RWPE2 (cell line): Measurements from ENCODE around the gene RNF213.
A peak's percentile ranks its signal among the peaks of the same experiment; 100 is the strongest.

Experiments
- ATAC-seq: fragments of 200-7000 bp; cut with Tn5 transposase; 3 replicates; pipeline ENCODE4 v1.9.1; 2021; ENCODE audit warnings: low read depth
- DNase-seq: peaks from one replicate; pipeline ENCODE4 v3.0.0-alpha.2; 2020; ENCODE audit warnings: low spot score
- H3K27ac ChIP-seq: fragments of 450-650 bp; 2 replicates; pipeline ENCODE4 v1.5.1; 2017; ENCODE audit warnings: mild to moderate bottlenecking; ENCODE audit not compliant: poor library complexity, severe bottlenecking
- H3K27me3 ChIP-seq: fragments of 250-450 bp; sonication (Bioruptor Pico); 2 replicates; pipeline ENCODE4 v1.5.1; 2021; ENCODE audit warnings: mild to moderate bottlenecking, moderate library complexity; ENCODE audit not compliant: insufficient read depth, poor library complexity, severe bottlenecking
- H3K36me3 ChIP-seq: fragments of 250-450 bp; sonication (Bioruptor Pico); 2 replicates; pipeline ENCODE4 v1.5.1; 2020; ENCODE audit warnings: low read depth, mild to moderate bottlenecking, moderate library complexity
- H3K4me1 ChIP-seq: fragments of 250-450 bp; sonication (Bioruptor Pico); 2 replicates; pipeline ENCODE4 v1.5.1; 2021; ENCODE audit warnings: mild to moderate bottlenecking, moderate library complexity; ENCODE audit not compliant: insufficient read depth, poor library complexity, severe bottlenecking
- H3K4me3 ChIP-seq: fragments of 250-450 bp; sonication (Bioruptor Pico); 2 replicates; pipeline ENCODE4 v1.5.1; 2021; ENCODE audit warnings: mild to moderate bottlenecking, moderate library complexity; ENCODE audit not compliant: severe bottlenecking
- H3K9me3 ChIP-seq: fragments of 250-450 bp; sonication (Bioruptor Pico); 2 replicates; pipeline ENCODE4 v1.5.1; 2021; ENCODE audit warnings: mild to moderate bottlenecking, moderate library complexity; ENCODE audit not compliant: severe bottlenecking
- TF ChIP-seq, protein P1 (sequence below): fragments of 450-650 bp; IDR thresholded peaks from one replicate; pipeline ENCODE4 v1.5.1; 2017; ENCODE audit warnings: mild to moderate bottlenecking, moderate library complexity; ENCODE audit not compliant: poor library complexity, severe bottlenecking

Gene RNF213

DNA sequence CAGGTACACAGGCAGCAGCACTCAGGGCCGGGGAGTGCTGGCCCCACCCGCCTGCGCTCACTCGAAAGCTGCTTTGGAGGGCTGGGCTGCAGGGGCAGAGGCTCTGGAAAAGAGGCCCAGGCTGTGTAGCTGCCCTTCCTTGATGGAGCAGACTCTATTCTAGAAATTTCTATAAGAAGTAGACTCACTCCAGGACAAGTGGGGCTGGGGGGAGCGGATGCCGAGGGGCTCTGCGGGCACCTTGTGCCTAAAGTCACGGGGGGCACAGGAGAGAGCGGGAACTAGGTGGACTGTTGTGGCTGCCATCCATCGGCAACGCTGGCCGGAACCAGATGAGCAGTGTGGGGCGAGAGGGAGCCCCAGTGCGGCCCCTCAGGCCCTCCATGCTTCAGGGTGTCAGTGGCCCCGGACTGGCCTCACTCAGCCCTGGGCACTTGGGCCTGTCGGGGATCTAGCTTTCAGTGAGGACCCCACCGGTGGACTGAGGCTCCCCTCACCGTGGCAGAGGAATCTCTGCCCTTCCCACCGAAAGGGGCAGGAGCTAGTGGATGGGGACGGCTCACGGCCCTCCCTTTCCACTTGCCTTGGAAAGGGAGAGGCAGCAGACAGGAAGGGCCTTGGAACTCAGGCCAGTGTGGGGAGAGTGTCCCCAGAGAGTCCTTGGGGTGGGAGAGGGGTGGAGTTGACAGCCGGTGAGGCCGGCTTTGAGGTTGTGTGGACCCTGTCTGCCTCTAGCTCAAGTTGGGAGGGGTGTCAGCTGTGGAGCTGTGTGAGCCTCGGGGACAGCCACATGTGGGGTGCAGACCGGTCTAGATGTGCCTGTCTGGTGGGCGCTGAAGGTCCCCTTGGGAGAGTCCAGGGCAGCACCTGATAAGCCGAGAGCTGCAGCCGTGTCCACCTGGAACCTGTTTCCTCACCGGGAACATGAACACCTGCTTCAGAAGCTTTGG lies 170.9 kb downstream of the RNF213 start:
- Histone ChIP-seq H3K27me3 (no peaks in the 10 kb centered on the region), H3K27ac (no peak overlapping the region), H3K4me1 (no peaks in the 10 kb centered on the region), H3K4me3 (no peak overlapping the region), H3K9me3 (no peaks in the 10 kb centered on the region), H3K36me3 (no peaks in the 10 kb centered on the region)
- ATAC-seq: no peak
- DNase-seq: peak; percentile 54
- TF ChIP-seq, protein P1, sequence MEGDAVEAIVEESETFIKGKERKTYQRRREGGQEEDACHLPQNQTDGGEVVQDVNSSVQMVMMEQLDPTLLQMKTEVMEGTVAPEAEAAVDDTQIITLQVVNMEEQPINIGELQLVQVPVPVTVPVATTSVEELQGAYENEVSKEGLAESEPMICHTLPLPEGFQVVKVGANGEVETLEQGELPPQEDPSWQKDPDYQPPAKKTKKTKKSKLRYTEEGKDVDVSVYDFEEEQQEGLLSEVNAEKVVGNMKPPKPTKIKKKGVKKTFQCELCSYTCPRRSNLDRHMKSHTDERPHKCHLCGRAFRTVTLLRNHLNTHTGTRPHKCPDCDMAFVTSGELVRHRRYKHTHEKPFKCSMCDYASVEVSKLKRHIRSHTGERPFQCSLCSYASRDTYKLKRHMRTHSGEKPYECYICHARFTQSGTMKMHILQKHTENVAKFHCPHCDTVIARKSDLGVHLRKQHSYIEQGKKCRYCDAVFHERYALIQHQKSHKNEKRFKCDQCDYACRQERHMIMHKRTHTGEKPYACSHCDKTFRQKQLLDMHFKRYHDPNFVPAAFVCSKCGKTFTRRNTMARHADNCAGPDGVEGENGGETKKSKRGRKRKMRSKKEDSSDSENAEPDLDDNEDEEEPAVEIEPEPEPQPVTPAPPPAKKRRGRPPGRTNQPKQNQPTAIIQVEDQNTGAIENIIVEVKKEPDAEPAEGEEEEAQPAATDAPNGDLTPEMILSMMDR: no peak

DNA sequence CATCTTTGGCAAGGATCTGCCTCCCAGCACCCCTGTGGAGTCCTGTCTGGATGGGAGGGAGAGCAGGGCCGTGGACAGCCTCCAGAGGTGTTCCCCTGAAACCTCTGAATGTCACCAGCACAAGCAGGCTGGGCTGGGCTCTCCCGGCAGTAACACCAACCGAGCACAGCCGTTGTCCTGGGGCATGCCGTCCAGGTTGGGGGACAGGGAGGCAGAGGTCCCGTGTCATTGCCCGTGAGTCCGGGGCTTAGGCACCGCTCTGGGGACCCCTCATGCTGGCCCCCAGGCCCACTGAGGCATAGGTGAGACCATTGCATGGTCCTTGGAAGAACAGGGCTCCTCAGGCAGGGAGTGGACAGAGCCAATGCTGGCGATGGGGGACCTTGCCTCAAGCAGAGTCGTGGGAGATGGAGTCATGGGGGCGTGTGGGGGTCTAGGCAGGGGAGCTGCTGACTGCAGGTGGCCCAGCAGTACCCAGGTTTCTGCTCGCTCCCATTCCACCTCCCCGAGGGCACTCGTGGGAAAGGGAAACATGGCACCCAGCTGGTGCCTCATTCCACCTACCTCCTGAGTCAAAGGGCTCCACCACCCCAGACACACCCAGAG lies 171.8 kb downstream of the RNF213 start:
- H3K9me3 ChIP-seq: no peaks in the 10 kb centered on the region
- peak; percentile 54 for DNase-seq
- H3K36me3 ChIP-seq: no peaks in the 10 kb centered on the region
- H3K4me1 ChIP-seq: no peaks in the 10 kb centered on the region
- no peak overlapping the region for H3K27ac ChIP-seq
- no peaks in the 10 kb centered on the region for H3K27me3 ChIP-seq
- H3K4me3 ChIP-seq: no peak overlapping the region
- no peak for ATAC-seq
- TF ChIP-seq, protein P1: no peak

DNA sequence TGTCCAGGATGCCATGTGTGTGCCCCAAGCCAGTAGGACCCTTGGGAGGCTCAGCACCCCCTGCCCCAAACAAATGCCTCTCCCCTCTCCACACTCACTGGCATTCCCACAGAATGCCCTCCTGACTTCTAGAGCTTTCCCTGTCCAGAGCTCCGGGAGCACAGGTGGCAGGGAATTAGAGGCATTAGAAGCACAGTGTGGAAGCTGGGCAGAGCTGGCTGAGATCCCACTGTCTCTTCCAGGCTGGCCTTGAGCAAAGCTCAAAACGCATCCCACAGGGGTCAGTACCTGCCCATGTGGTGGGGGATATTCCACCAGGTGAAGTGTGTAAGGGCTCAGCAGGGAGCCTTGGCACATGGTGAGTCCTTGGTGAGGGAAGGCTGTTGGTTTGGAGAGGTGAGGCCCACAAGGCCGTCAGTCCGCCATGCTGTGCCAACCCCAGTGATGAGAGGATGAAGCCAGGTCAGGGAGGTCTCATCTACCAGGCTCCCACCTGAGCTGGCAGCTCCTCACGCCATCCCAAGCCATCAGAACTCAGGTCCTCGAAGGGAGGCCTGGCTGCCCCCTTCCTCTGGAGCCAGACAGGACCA lies 172.4 kb downstream of the RNF213 start:
- Histone ChIP-seq H3K4me1 (no peaks in the 10 kb centered on the region), H3K36me3 (no peaks in the 10 kb centered on the region), H3K4me3 (no peak overlapping the region), H3K9me3 (no peaks in the 10 kb centered on the region), H3K27ac (no peak overlapping the region), H3K27me3 (no peaks in the 10 kb centered on the region)
- TF ChIP-seq, protein P1: no peak
- DNase-seq (no peak), ATAC-seq (no peak; the same call in 2 of the 3 replicates)

DNA sequence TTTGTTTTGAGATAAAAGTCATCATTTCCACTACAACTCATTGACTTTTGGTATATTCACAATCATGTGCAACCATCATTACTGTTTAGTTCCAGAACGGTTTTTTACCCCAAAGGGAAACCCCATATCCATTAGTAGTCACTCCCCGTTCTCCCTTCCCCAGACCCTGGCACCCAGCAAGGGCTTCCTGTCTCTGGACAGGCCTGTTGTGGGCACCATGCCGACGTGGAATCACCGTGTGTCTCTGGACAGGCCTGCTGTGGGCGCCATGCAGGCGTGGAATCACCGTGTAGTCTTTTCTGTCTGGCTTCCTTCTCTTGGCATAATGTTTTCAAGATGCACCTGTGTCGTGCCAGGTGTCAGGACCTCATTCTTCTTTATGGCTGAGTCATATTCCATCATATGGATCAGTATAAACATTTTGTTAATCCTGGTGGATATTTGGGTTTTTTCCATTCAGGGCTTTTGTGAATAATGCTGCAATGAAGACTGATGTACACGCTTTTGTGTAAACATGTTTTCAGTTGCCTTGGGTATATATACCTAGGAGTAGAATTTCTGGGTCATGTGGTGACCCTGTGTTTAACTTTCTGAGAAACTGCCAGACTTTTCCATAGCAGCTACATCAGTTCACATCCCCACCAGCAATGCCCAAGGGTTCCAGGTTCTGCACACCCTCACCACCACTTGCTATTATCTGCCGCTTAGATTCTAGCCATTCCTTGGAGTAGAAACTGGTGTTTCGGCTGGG lies 173.4 kb downstream of the RNF213 start:
- Histone ChIP-seq H3K36me3 (no peaks in the 10 kb centered on the region), H3K9me3 (no peaks in the 10 kb centered on the region), H3K27me3 (no peaks in the 10 kb centered on the region), H3K4me1 (no peaks in the 10 kb centered on the region), H3K27ac (no peak overlapping the region), H3K4me3 (no peak overlapping the region)
- TF ChIP-seq, protein P1: no peak
- no peak for ATAC-seq
- DNase-seq: no peak
